T47D (cell line): ENCODE results near the gene ORAI3.

ENCODE experiments used
- DNase-seq, 2 experiments: peaks; one replicate each; pipeline versions ENCODE4 v3.0.0 to v3.0.0-alpha.2; 2011 to 2012; ENCODE audit warnings: low read depth in 1 of 2, low spot score in 1 of 2
- JUND ChIP-seq: IDR thresholded peaks from 2 replicates; pipeline ENCODE4 v1.6.1; 2012; ENCODE audit warnings: low read depth
- in situ Hi-C: cut with HindIII; loops from 2 replicates; pipeline ENCODE4 v1.10.0; 2016; ENCODE audit warnings: low sequenced_read_pairs, low pct_unique_long_range_greater_than_20kb

ORAI3 gene

GRCh38 chr16:30948667-30949649 is at the start of gene ORAI3:
TSS of gene ORAI3 (plus strand) at chr16:30949068. CDS start at chr16:30949290, 222 bp downstream.
- in situ Hi-C loops, result no loop called here
- DNase-seq, result peak in 1 of 2 experiments; percentile 77
- TF ChIP-seq JUND, result no peak

- TF ChIP-seq JUND, result no peak
- DNase-seq, result no peak
- in situ Hi-C loops, result no loop called here
These were observed 49.1 kb upstream of the ORAI3 start for GRCh38 chr16:30899794-30900193.

GRCh38 chr16:30900588-30900987 is 48.3 kb upstream of the ORAI3 start:
- no peak for DNase-seq
- TF ChIP-seq JUND, result no peak
- in situ Hi-C loops, result no loop called here

- TF ChIP-seq JUND, result no peak
- in situ Hi-C loops, result no loop called here
- DNase-seq, result no peak
These were observed 47.5 kb upstream of the ORAI3 start for GRCh38 chr16:30901201-30902028.

GRCh38 chr16:30902029-30902972 is 46.6 kb upstream of the ORAI3 start:
- no peak for TF ChIP-seq JUND
- DNase-seq, result peak; percentile 69 to 82
- in situ Hi-C loops, result no loop called here

- TF ChIP-seq JUND, result no peak
- DNase-seq, result no peak
- in situ Hi-C loops, result no loop called here
These were observed 45.9 kb upstream of the ORAI3 start for GRCh38 chr16:30903002-30903401.

GRCh38 chr16:30903596-30903995 is 45.3 kb upstream of the ORAI3 start:
- TF ChIP-seq JUND, result no peak
- in situ Hi-C loops, result no loop called here
- no peak for DNase-seq

- in situ Hi-C loops, result no loop called here
- no peak for TF ChIP-seq JUND
- DNase-seq, result no peak
These were observed 44.6 kb upstream of the ORAI3 start for GRCh38 chr16:30904114-30904780.

GRCh38 chr16:30907064-30907463 is 41.8 kb upstream of the ORAI3 start:
- no peak for DNase-seq
- no peak for TF ChIP-seq JUND
- in situ Hi-C loops, result no loop called here

GRCh38 chr16:30910427-30911029 is 38.3 kb upstream of the ORAI3 start:
- DNase-seq, result no peak
- no peak for TF ChIP-seq JUND
- in situ Hi-C loops, result no loop called here

- TF ChIP-seq JUND, result no peak
- in situ Hi-C loops, result no loop called here
- no peak for DNase-seq
These were observed 36.0 kb upstream of the ORAI3 start for GRCh38 chr16:30912794-30913412.
